Measurements from ENCODE around the gene NR4A2.

Gene NR4A2

GRCh38 chr2:156332534-156333273 lies at the start of gene NR4A2:
Gene NR4A2, minus strand, starts transcription at chr2:156332721. Its CDS starts 2,535 bp downstream, at chr2:156330186.
- peaks cover 42% of the 10 kb centered on the region for H3K27me3 ChIP-seq (ENCODE audit: insufficient read depth, low read length)
- peak within 1 kb of the TSS; percentile 85 for H2AFZ ChIP-seq (ENCODE audit: low read depth, low read length)

GRCh38 chr2:156380117-156380645 lies 47.7 kb upstream of the NR4A2 start:
- no peak overlapping the region for H2AFZ ChIP-seq (ENCODE audit: low read depth, low read length)
- no peaks in the 10 kb centered on the region for H3K27me3 ChIP-seq (ENCODE audit: insufficient read depth, low read length)
- no peaks in the 10 kb centered on the region for H3K4me1 ChIP-seq (ENCODE audit: insufficient read depth, low read length)
- no peaks in the 10 kb centered on the region for H3K36me3 ChIP-seq (ENCODE audit: insufficient read depth, low read length)
- H3K4me3 ChIP-seq (ENCODE audit: low read length): no peak overlapping the region
- no peaks in the 10 kb centered on the region for H3K9me3 ChIP-seq (ENCODE audit: low read length)

More at GRCh38 chr2:156332534-156333273, at the start of gene NR4A2:
- peak within 1 kb of the TSS; percentile 55 for H3K4me3 ChIP-seq (ENCODE audit: low read length)
- peaks cover 19% of the 10 kb centered on the region for H3K4me1 ChIP-seq (ENCODE audit: insufficient read depth, low read length)
- H3K9me3 ChIP-seq (ENCODE audit: low read length): peaks cover 10% of the 10 kb centered on the region
- H3K36me3 ChIP-seq (ENCODE audit: insufficient read depth, low read length): no peaks in the 10 kb centered on the region

- Histone ChIP-seq H3K27me3 (ENCODE audit: insufficient read depth, low read length) (no peaks in the 10 kb centered on the region), H3K4me3 (ENCODE audit: low read length) (no peak overlapping the region), H3K4me1 (ENCODE audit: insufficient read depth, low read length) (no peaks in the 10 kb centered on the region), H3K9me3 (ENCODE audit: low read length) (no peaks in the 10 kb centered on the region), H2AFZ (ENCODE audit: low read depth, low read length) (no peak overlapping the region), H3K36me3 (ENCODE audit: insufficient read depth, low read length) (no peaks in the 10 kb centered on the region)
Measured at GRCh38 chr2:156379714-156380113, 47.2 kb upstream of the NR4A2 start.

GRCh38 chr2:156379071-156379470 lies 46.5 kb upstream of the NR4A2 start:
- no peak overlapping the region for H3K4me3 ChIP-seq (ENCODE audit: low read length)
- H3K27me3 ChIP-seq (ENCODE audit: insufficient read depth, low read length): no peaks in the 10 kb centered on the region
- no peak overlapping the region for H2AFZ ChIP-seq (ENCODE audit: low read depth, low read length)
- H3K4me1 ChIP-seq (ENCODE audit: insufficient read depth, low read length): no peaks in the 10 kb centered on the region
- no peaks in the 10 kb centered on the region for H3K36me3 ChIP-seq (ENCODE audit: insufficient read depth, low read length)
- H3K9me3 ChIP-seq (ENCODE audit: low read length): no peaks in the 10 kb centered on the region

GRCh38 chr2:156366753-156367152 lies 34.2 kb upstream of the NR4A2 start:
- Histone ChIP-seq H3K4me3 (ENCODE audit: low read length) (no peak overlapping the region), H3K9me3 (ENCODE audit: low read length) (no peaks in the 10 kb centered on the region), H3K36me3 (ENCODE audit: insufficient read depth, low read length) (no peaks in the 10 kb centered on the region), H3K27me3 (ENCODE audit: insufficient read depth, low read length) (no peaks in the 10 kb centered on the region), H3K4me1 (ENCODE audit: insufficient read depth, low read length) (no peaks in the 10 kb centered on the region), H2AFZ (ENCODE audit: low read depth, low read length) (no peak overlapping the region)

GRCh38 chr2:156363141-156363540 lies 30.6 kb upstream of the NR4A2 start:
- Histone ChIP-seq H3K4me3 (ENCODE audit: low read length) (no peak overlapping the region), H3K4me1 (ENCODE audit: insufficient read depth, low read length) (no peaks in the 10 kb centered on the region), H3K9me3 (ENCODE audit: low read length) (no peaks in the 10 kb centered on the region), H3K36me3 (ENCODE audit: insufficient read depth, low read length) (no peaks in the 10 kb centered on the region), H2AFZ (ENCODE audit: low read depth, low read length) (no peak overlapping the region), H3K27me3 (ENCODE audit: insufficient read depth, low read length) (no peaks in the 10 kb centered on the region)

- Histone ChIP-seq H2AFZ (ENCODE audit: low read depth, low read length) (no peak overlapping the region), H3K36me3 (ENCODE audit: insufficient read depth, low read length) (no peaks in the 10 kb centered on the region), H3K4me3 (ENCODE audit: low read length) (no peak overlapping the region), H3K4me1 (ENCODE audit: insufficient read depth, low read length) (no peaks in the 10 kb centered on the region), H3K9me3 (ENCODE audit: low read length) (no peaks in the 10 kb centered on the region), H3K27me3 (ENCODE audit: insufficient read depth, low read length) (no peaks in the 10 kb centered on the region)
Measured at GRCh38 chr2:156356014-156356754, 23.7 kb upstream of the NR4A2 start.

- Histone ChIP-seq H3K9me3 (ENCODE audit: low read length) (no peaks in the 10 kb centered on the region), H2AFZ (ENCODE audit: low read depth, low read length) (no peak overlapping the region), H3K36me3 (ENCODE audit: insufficient read depth, low read length) (no peaks in the 10 kb centered on the region), H3K27me3 (ENCODE audit: insufficient read depth, low read length) (no peaks in the 10 kb centered on the region), H3K4me3 (ENCODE audit: low read length) (no peak overlapping the region), H3K4me1 (ENCODE audit: insufficient read depth, low read length) (no peaks in the 10 kb centered on the region)
Measured at GRCh38 chr2:156352911-156353310, 20.4 kb upstream of the NR4A2 start.

- Histone ChIP-seq H3K27me3 (ENCODE audit: insufficient read depth, low read length) (peaks cover 3% of the 10 kb centered on the region), H3K36me3 (ENCODE audit: insufficient read depth, low read length) (no peaks in the 10 kb centered on the region), H3K4me1 (ENCODE audit: insufficient read depth, low read length) (no peaks in the 10 kb centered on the region), H2AFZ (ENCODE audit: low read depth, low read length) (no peak overlapping the region), H3K4me3 (ENCODE audit: low read length) (no peak overlapping the region), H3K9me3 (ENCODE audit: low read length) (no peaks in the 10 kb centered on the region)
Measured at GRCh38 chr2:156350374-156351142, 18.0 kb upstream of the NR4A2 start.

GRCh38 chr2:156349605-156350004 lies 17.1 kb upstream of the NR4A2 start:
- H2AFZ ChIP-seq (ENCODE audit: low read depth, low read length): no peak overlapping the region
- no peak overlapping the region for H3K4me3 ChIP-seq (ENCODE audit: low read length)
- H3K36me3 ChIP-seq (ENCODE audit: insufficient read depth, low read length): no peaks in the 10 kb centered on the region
- no peaks in the 10 kb centered on the region for H3K9me3 ChIP-seq (ENCODE audit: low read length)
- no peaks in the 10 kb centered on the region for H3K4me1 ChIP-seq (ENCODE audit: insufficient read depth, low read length)
- H3K27me3 ChIP-seq (ENCODE audit: insufficient read depth, low read length): peaks cover 9% of the 10 kb centered on the region

GRCh38 chr2:156349161-156349560 lies 16.6 kb upstream of the NR4A2 start:
- Histone ChIP-seq H3K4me1 (ENCODE audit: insufficient read depth, low read length) (no peaks in the 10 kb centered on the region), H3K9me3 (ENCODE audit: low read length) (no peaks in the 10 kb centered on the region), H3K4me3 (ENCODE audit: low read length) (no peak overlapping the region), H3K27me3 (ENCODE audit: insufficient read depth, low read length) (peaks cover 10% of the 10 kb centered on the region), H3K36me3 (ENCODE audit: insufficient read depth, low read length) (no peaks in the 10 kb centered on the region), H2AFZ (ENCODE audit: low read depth, low read length) (no peak overlapping the region)

GRCh38 chr2:156347431-156347830 lies 14.9 kb upstream of the NR4A2 start:
- no peaks in the 10 kb centered on the region for H3K36me3 ChIP-seq (ENCODE audit: insufficient read depth, low read length)
- H3K9me3 ChIP-seq (ENCODE audit: low read length): no peaks in the 10 kb centered on the region
- no peak overlapping the region for H3K4me3 ChIP-seq (ENCODE audit: low read length)
- H2AFZ ChIP-seq (ENCODE audit: low read depth, low read length): no peak overlapping the region
- peaks cover 15% of the 10 kb centered on the region for H3K27me3 ChIP-seq (ENCODE audit: insufficient read depth, low read length)
- peaks cover 7% of the 10 kb centered on the region for H3K4me1 ChIP-seq (ENCODE audit: insufficient read depth, low read length)

- Histone ChIP-seq H3K4me1 (ENCODE audit: insufficient read depth, low read length) (peaks cover 7% of the 10 kb centered on the region), H3K4me3 (ENCODE audit: low read length) (no peak overlapping the region), H3K27me3 (ENCODE audit: insufficient read depth, low read length) (peaks cover 15% of the 10 kb centered on the region), H3K36me3 (ENCODE audit: insufficient read depth, low read length) (no peaks in the 10 kb centered on the region), H3K9me3 (ENCODE audit: low read length) (no peaks in the 10 kb centered on the region), H2AFZ (ENCODE audit: low read depth, low read length) (no peak overlapping the region)
Measured at GRCh38 chr2:156346731-156347130, 14.2 kb upstream of the NR4A2 start.

Measured in neuron (in vitro differentiated cells).